ENCODE results near the gene IL1RL2.

GRCh38 chr2:102279391-102279735 lies 92.5 kb downstream of the IL1RL2 start:
- TF ChIP-seq ARNTL (CRISPR knock-in tag; IDR thresholded peaks at IDR 0.05; ENCODE audit: borderline replicate concordance, low read depth) (no peak), ZNF565 (CRISPR knock-in tag; conservative IDR thresholded peaks at IDR 0.05; ENCODE audit: low read depth) (no peak), CREB5 (CRISPR knock-in tag; IDR thresholded peaks at IDR 0.05; ENCODE audit: low read depth) (no peak), TOX (CRISPR knock-in tag; IDR thresholded peaks at IDR 0.05; ENCODE audit: borderline replicate concordance) (no peak), PATZ1 (CRISPR knock-in tag; IDR thresholded peaks at IDR 0.05; ENCODE audit: borderline replicate concordance) (no peak)

All from SK-N-SH treated with all-trans-retinoic acid at 6 μM for 48 hours (cell line).